ENCODE results near the gene PIP4K2C.

The PIP4K2C gene

DNA sequence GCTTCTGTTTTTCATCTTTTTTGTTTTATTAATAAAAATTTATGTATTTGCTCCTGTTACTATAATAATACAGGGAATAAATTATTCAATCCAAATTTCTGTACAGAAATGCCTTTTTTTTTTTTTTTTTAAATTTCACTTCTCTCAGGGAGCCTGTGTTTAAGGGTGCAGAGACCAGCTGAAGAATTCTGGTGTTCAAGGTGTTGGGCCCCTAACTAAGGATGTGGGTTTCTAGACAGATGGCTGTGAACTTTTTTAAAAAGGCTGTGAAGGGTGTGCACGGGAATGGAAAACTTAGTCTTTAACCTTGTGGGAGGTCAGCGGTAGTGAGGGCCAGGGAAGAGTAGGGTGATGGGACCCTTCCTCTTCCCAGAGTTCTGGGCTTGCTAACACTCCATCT, 12.3 kb downstream of the PIP4K2C start:
- Histone ChIP-seq H3K4me3 (no peak overlapping the region), H3K4me2 (peak overlapping the region; percentile 78 to 94 (median 89); a peak in 19 of 22 replicates), H3K9ac (no peak overlapping the region), H3K9me3 (replicated peaks in 1 of 11) (no peaks in the 10 kb centered on the region), H3K4me1 (peaks cover 21 to 37% (median 30%) of the 10 kb centered on the region in 10 experiments; a peak in 19 of 20 replicates), H3K27me3 (peaks cover 31 to 59% (median 49%) of the 10 kb centered on the region in 11 experiments), H4K20me1 (no peaks in the 10 kb centered on the region), H3K36me3 (peaks cover 0 to 38% (median 10%) of the 10 kb centered on the region in 11 experiments; a peak in 7 of 22 replicates), H3K27ac (no peak overlapping the region)
- no peak for TF ChIP-seq Cebpa-rat (IDR thresholded peaks at IDR 0.05)

- Histone ChIP-seq H3K4me3 (peak overlapping the region; percentile 51 to 72 (median 60)), H3K4me2 (peak overlapping the region; percentile 78 to 94 (median 89)), H4K20me1 (no peaks in the 10 kb centered on the region), H3K36me3 (peaks cover 0 to 36% (median 10%) of the 10 kb centered on the region in 11 experiments; a peak in 7 of 22 replicates), H3K27me3 (peaks cover 36 to 65% (median 54%) of the 10 kb centered on the region in 11 experiments), H3K9ac (peak overlapping the region in 10 of 11 experiments; percentile 66 to 74 (median 70); a peak in 19 of 22 replicates), H3K9me3 (replicated peaks in 1 of 11) (no peaks in the 10 kb centered on the region), H3K4me1 (peaks cover 21 to 43% (median 34%) of the 10 kb centered on the region in 10 experiments; a peak in 19 of 20 replicates), H3K27ac (peak overlapping the region in 10 of 11 experiments; percentile 56 to 71 (median 66); a peak in 16 of 22 replicates)
- no peak for TF ChIP-seq Cebpa-rat (IDR thresholded peaks at IDR 0.05)
Measured at GRCh38 chr12:57603815-57604453, 12.9 kb downstream of the PIP4K2C start.

- Histone ChIP-seq H3K9ac (peak within 1 kb of the TSS; percentile 29 to 74 (median 70); a peak in 21 of 22 replicates), H3K4me1 (peaks cover 21 to 48% (median 36%) of the 10 kb centered on the region in 10 experiments; a peak in 19 of 20 replicates), H3K36me3 (peaks cover 0 to 30% (median 9%) of the 10 kb centered on the region in 11 experiments; a peak in 7 of 22 replicates), H4K20me1 (no peaks in the 10 kb centered on the region), H3K4me2 (peak within 1 kb of the TSS; percentile 78 to 94 (median 89)), H3K9me3 (replicated peaks in 1 of 11) (no peaks in the 10 kb centered on the region), H3K4me3 (peak within 1 kb of the TSS; percentile 51 to 72 (median 60)), H3K27me3 (peaks cover 38 to 70% (median 59%) of the 10 kb centered on the region in 11 experiments), H3K27ac (peak within 1 kb of the TSS; percentile 44 to 71 (median 65); a peak in 18 of 22 replicates)
- no peak for TF ChIP-seq Cebpa-rat (IDR thresholded peaks at IDR 0.05)
Measured at GRCh38 chr12:57604454-57604991, 13.5 kb downstream of the PIP4K2C start, which contains the start of gene DTX3. DTX3 (plus strand) TSS chr12:57604824; CDS start chr12:57606518, 1,694 bp downstream.

GRCh38 chr12:57604992-57605810, 14.2 kb downstream of the PIP4K2C start:
- no peak for TF ChIP-seq Cebpa-rat (IDR thresholded peaks at IDR 0.05)
- H3K4me3 ChIP-seq = peak overlapping the region; percentile 51 to 72 (median 60)
- H3K9me3 ChIP-seq (replicated peaks in 1 of 11) = no peaks in the 10 kb centered on the region
- peaks cover 39 to 75% (median 64%) of the 10 kb centered on the region in 11 experiments for H3K27me3 ChIP-seq
- H3K36me3 ChIP-seq = peaks cover 0 to 24% (median 9%) of the 10 kb centered on the region in 11 experiments; a peak in 7 of 22 replicates
- H3K27ac ChIP-seq = peak overlapping the region in 10 of 11 experiments; percentile 16 to 71 (median 62); a peak in 16 of 22 replicates
- peak overlapping the region; percentile 29 to 74 (median 66); a peak in 18 of 22 replicates for H3K9ac ChIP-seq
- peak overlapping the region; percentile 78 to 94 (median 88) for H3K4me2 ChIP-seq
- peaks cover 21 to 43% (median 34%) of the 10 kb centered on the region in 10 experiments; a peak in 19 of 20 replicates for H3K4me1 ChIP-seq
- no peaks in the 10 kb centered on the region for H4K20me1 ChIP-seq

GRCh38 chr12:57605811-57606311, 14.9 kb downstream of the PIP4K2C start:
- H3K27me3 ChIP-seq = peaks cover 45 to 82% (median 71%) of the 10 kb centered on the region in 11 experiments
- no peak overlapping the region for H3K9ac ChIP-seq
- H3K27ac ChIP-seq = no peak overlapping the region
- peaks cover 24 to 45% (median 37%) of the 10 kb centered on the region in 10 experiments; a peak in 19 of 20 replicates for H3K4me1 ChIP-seq
- H3K4me3 ChIP-seq = no peak overlapping the region
- no peak for TF ChIP-seq Cebpa-rat (IDR thresholded peaks at IDR 0.05)
- H3K36me3 ChIP-seq = peaks cover 0 to 17% (median 7%) of the 10 kb centered on the region in 11 experiments; a peak in 7 of 22 replicates
- no peaks in the 10 kb centered on the region for H3K9me3 ChIP-seq (replicated peaks in 1 of 11)
- H4K20me1 ChIP-seq = no peaks in the 10 kb centered on the region
- peak overlapping the region; percentile 78 to 94 (median 88); a peak in 17 of 22 replicates for H3K4me2 ChIP-seq

GRCh38 chr12:57606399-57606798, 15.4 kb downstream of the PIP4K2C start:
- Histone ChIP-seq H3K4me2 (peak overlapping the region in 3 of 11 experiments; percentile 78 to 90 (median 88); a peak in 1 of 22 replicates), H3K27me3 (peaks cover 49 to 87% (median 73%) of the 10 kb centered on the region in 11 experiments), H4K20me1 (no peaks in the 10 kb centered on the region), H3K27ac (no peak overlapping the region), H3K4me1 (peaks cover 26 to 50% (median 40%) of the 10 kb centered on the region in 10 experiments; a peak in 19 of 20 replicates), H3K4me3 (no peak overlapping the region), H3K36me3 (peaks cover 0 to 12% (median 4%) of the 10 kb centered on the region in 11 experiments; a peak in 6 of 22 replicates), H3K9ac (no peak overlapping the region), H3K9me3 (replicated peaks in 1 of 11) (no peaks in the 10 kb centered on the region)
- no peak for TF ChIP-seq Cebpa-rat (IDR thresholded peaks at IDR 0.05)

DNA sequence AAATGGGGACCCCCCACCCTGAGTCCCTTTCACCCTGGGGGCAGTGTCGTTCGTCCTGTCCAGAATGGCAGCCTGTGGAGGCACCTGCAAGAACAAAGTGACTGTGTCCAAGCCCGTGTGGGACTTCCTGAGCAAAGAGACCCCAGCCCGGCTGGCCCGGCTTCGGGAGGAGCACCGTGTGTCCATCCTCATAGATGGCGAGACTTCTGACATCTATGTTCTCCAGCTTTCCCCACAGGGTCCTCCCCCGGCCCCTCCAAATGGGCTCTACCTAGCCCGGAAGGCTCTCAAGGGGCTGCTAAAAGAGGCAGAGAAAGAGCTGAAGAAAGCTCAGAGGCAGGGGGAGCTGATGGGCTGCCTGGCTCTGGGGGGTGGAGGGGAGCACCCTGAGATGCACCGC, 15.8 kb downstream of the PIP4K2C start:
- no peaks in the 10 kb centered on the region for H4K20me1 ChIP-seq
- TF ChIP-seq Cebpa-rat (IDR thresholded peaks at IDR 0.05) = no peak
- peaks cover 49 to 87% (median 73%) of the 10 kb centered on the region in 11 experiments for H3K27me3 ChIP-seq
- no peak overlapping the region for H3K4me2 ChIP-seq
- H3K9ac ChIP-seq = no peak overlapping the region
- H3K27ac ChIP-seq = no peak overlapping the region
- no peak overlapping the region for H3K4me3 ChIP-seq
- peaks cover 26 to 52% (median 41%) of the 10 kb centered on the region in 10 experiments; a peak in 19 of 20 replicates for H3K4me1 ChIP-seq
- peaks cover 0 to 8% (median under 1%) of the 10 kb centered on the region in 11 experiments; a peak in 4 of 22 replicates for H3K36me3 ChIP-seq
- H3K9me3 ChIP-seq (replicated peaks in 1 of 11) = no peaks in the 10 kb centered on the region
